ENCODE measurements around the gene INPP5D.

INPP5D gene

GRCh38 chr2:233143700-233144331, 83.7 kb downstream of the INPP5D start:
- H4K8ac ChIP-seq (ENCODE audit: low read depth, low read length) = no peak overlapping the region
- H3K79me1 ChIP-seq (ENCODE audit: low read length) = no peaks in the 10 kb centered on the region
- H3K36me3 ChIP-seq (ENCODE audit: control insufficient read depth, insufficient read depth, low read length) = no peaks in the 10 kb centered on the region
- no peak overlapping the region for H3K4me3 ChIP-seq (ENCODE audit: low read length)
- no peak overlapping the region for H2AK5ac ChIP-seq (ENCODE audit: low read length)
- H3K23ac ChIP-seq (ENCODE audit: low read length) = no peak overlapping the region
- H3K9ac ChIP-seq (ENCODE audit: low read length) = no peak overlapping the region
- no CpG with 5 or more reads among the region's 3 CpGs for WGBS (ENCODE audit: extremely low coverage, insufficient coverage, low lambda C conversion rate)
- DNase-seq = no peak
- H2BK5ac ChIP-seq (ENCODE audit: low read length) = no peak overlapping the region
- H3K56ac ChIP-seq (ENCODE audit: low read length) = no peak overlapping the region
- no peaks in the 10 kb centered on the region for H3K79me2 ChIP-seq (ENCODE audit: control insufficient read depth, insufficient read depth, low read length)
- no peak overlapping the region for H2BK120ac ChIP-seq (ENCODE audit: low read depth, low read length)
- no peaks in the 10 kb centered on the region for H3K27me3 ChIP-seq (ENCODE audit: insufficient read depth, low read length, poor library complexity)
- no peak overlapping the region for H4K5ac ChIP-seq (ENCODE audit: low read length)
- H2BK15ac ChIP-seq (replicated peaks; ENCODE audit: low read depth) = no peak overlapping the region
- no peak overlapping the region for H3K4me2 ChIP-seq (ENCODE audit: low read length)
- H3K27ac ChIP-seq (ENCODE audit: low read depth, low read length) = no peak overlapping the region
- peaks cover 2% of the 10 kb centered on the region for H3K4me1 ChIP-seq (ENCODE audit: control insufficient read depth, low read depth, low read length)
- no peak overlapping the region for H3K18ac ChIP-seq (ENCODE audit: low read length)
- H3K4ac ChIP-seq (ENCODE audit: low read depth, low read length) = no peak overlapping the region

- Histone ChIP-seq H4K8ac (ENCODE audit: low read depth, low read length) (no peak overlapping the region), H2BK120ac (ENCODE audit: low read depth, low read length) (no peak overlapping the region), H3K23ac (ENCODE audit: low read length) (no peak overlapping the region), H3K4me3 (ENCODE audit: low read length) (no peak overlapping the region), H3K18ac (ENCODE audit: low read length) (no peak overlapping the region), H2BK5ac (ENCODE audit: low read length) (no peak overlapping the region), H3K4ac (ENCODE audit: low read depth, low read length) (no peak overlapping the region), H3K56ac (ENCODE audit: low read length) (no peak overlapping the region), H3K79me2 (ENCODE audit: control insufficient read depth, insufficient read depth, low read length) (no peaks in the 10 kb centered on the region), H3K27me3 (ENCODE audit: insufficient read depth, low read length, poor library complexity) (no peaks in the 10 kb centered on the region), H3K36me3 (ENCODE audit: control insufficient read depth, insufficient read depth, low read length) (no peaks in the 10 kb centered on the region), H3K4me1 (ENCODE audit: control insufficient read depth, low read depth, low read length) (no peaks in the 10 kb centered on the region), H2BK15ac (replicated peaks; ENCODE audit: low read depth) (no peak overlapping the region), H3K79me1 (ENCODE audit: low read length) (no peaks in the 10 kb centered on the region), H3K9ac (ENCODE audit: low read length) (no peak overlapping the region), H2AK5ac (ENCODE audit: low read length) (no peak overlapping the region), H3K4me2 (ENCODE audit: low read length) (no peak overlapping the region), H3K27ac (ENCODE audit: low read depth, low read length) (no peak overlapping the region), H4K5ac (ENCODE audit: low read length) (no peak overlapping the region)
- no CpG with 5 or more reads among the region's 8 CpGs for WGBS (ENCODE audit: extremely low coverage, insufficient coverage, low lambda C conversion rate)
- DNase-seq = no peak
Measured at GRCh38 chr2:233145726-233146125, 85.6 kb downstream of the INPP5D start.

GRCh38 chr2:233146194-233146593, 86.1 kb downstream of the INPP5D start:
- Histone ChIP-seq H3K4me1 (ENCODE audit: control insufficient read depth, low read depth, low read length) (no peaks in the 10 kb centered on the region), H3K23ac (ENCODE audit: low read length) (no peak overlapping the region), H2AK5ac (ENCODE audit: low read length) (no peak overlapping the region), H2BK120ac (ENCODE audit: low read depth, low read length) (no peak overlapping the region), H4K8ac (ENCODE audit: low read depth, low read length) (no peak overlapping the region), H3K4me2 (ENCODE audit: low read length) (no peak overlapping the region), H3K4me3 (ENCODE audit: low read length) (no peak overlapping the region), H2BK5ac (ENCODE audit: low read length) (no peak overlapping the region), H3K9ac (ENCODE audit: low read length) (no peak overlapping the region), H3K79me2 (ENCODE audit: control insufficient read depth, insufficient read depth, low read length) (no peaks in the 10 kb centered on the region), H3K36me3 (ENCODE audit: control insufficient read depth, insufficient read depth, low read length) (no peaks in the 10 kb centered on the region), H4K5ac (ENCODE audit: low read length) (no peak overlapping the region), H3K27me3 (ENCODE audit: insufficient read depth, low read length, poor library complexity) (no peaks in the 10 kb centered on the region), H3K56ac (ENCODE audit: low read length) (no peak overlapping the region), H3K27ac (ENCODE audit: low read depth, low read length) (no peak overlapping the region), H2BK15ac (replicated peaks; ENCODE audit: low read depth) (no peak overlapping the region), H3K79me1 (ENCODE audit: low read length) (no peaks in the 10 kb centered on the region), H3K18ac (ENCODE audit: low read length) (no peak overlapping the region), H3K4ac (ENCODE audit: low read depth, low read length) (no peak overlapping the region)
- DNase-seq = no peak
- WGBS (ENCODE audit: extremely low coverage, insufficient coverage, low lambda C conversion rate) = no CpG with 5 or more reads among the region's 11 CpGs

- Histone ChIP-seq H3K9ac (ENCODE audit: low read length) (no peak overlapping the region), H3K4me3 (ENCODE audit: low read length) (no peak overlapping the region), H4K5ac (ENCODE audit: low read length) (no peak overlapping the region), H3K23ac (ENCODE audit: low read length) (no peak overlapping the region), H2BK5ac (ENCODE audit: low read length) (no peak overlapping the region), H2AK5ac (ENCODE audit: low read length) (no peak overlapping the region), H3K27ac (ENCODE audit: low read depth, low read length) (no peak overlapping the region), H3K79me1 (ENCODE audit: low read length) (no peaks in the 10 kb centered on the region), H3K18ac (ENCODE audit: low read length) (no peak overlapping the region), H3K4me1 (ENCODE audit: control insufficient read depth, low read depth, low read length) (no peaks in the 10 kb centered on the region), H3K27me3 (ENCODE audit: insufficient read depth, low read length, poor library complexity) (no peaks in the 10 kb centered on the region), H3K4me2 (ENCODE audit: low read length) (no peak overlapping the region), H3K79me2 (ENCODE audit: control insufficient read depth, insufficient read depth, low read length) (no peaks in the 10 kb centered on the region), H3K56ac (ENCODE audit: low read length) (no peak overlapping the region), H2BK15ac (replicated peaks; ENCODE audit: low read depth) (no peak overlapping the region), H3K4ac (ENCODE audit: low read depth, low read length) (no peak overlapping the region), H4K8ac (ENCODE audit: low read depth, low read length) (no peak overlapping the region), H2BK120ac (ENCODE audit: low read depth, low read length) (no peak overlapping the region), H3K36me3 (ENCODE audit: control insufficient read depth, insufficient read depth, low read length) (no peaks in the 10 kb centered on the region)
- DNase-seq = no peak
- no CpG with 5 or more reads among the region's 22 CpGs for WGBS (ENCODE audit: extremely low coverage, insufficient coverage, low lambda C conversion rate)
Measured at GRCh38 chr2:233147136-233147828, 87.1 kb downstream of the INPP5D start.

GRCh38 chr2:233147829-233148167, 87.7 kb downstream of the INPP5D start:
- Histone ChIP-seq H3K9ac (ENCODE audit: low read length) (no peak overlapping the region), H3K79me2 (ENCODE audit: control insufficient read depth, insufficient read depth, low read length) (no peaks in the 10 kb centered on the region), H3K36me3 (ENCODE audit: control insufficient read depth, insufficient read depth, low read length) (no peaks in the 10 kb centered on the region), H3K4ac (ENCODE audit: low read depth, low read length) (no peak overlapping the region), H2BK5ac (ENCODE audit: low read length) (no peak overlapping the region), H3K27me3 (ENCODE audit: insufficient read depth, low read length, poor library complexity) (no peaks in the 10 kb centered on the region), H3K4me3 (ENCODE audit: low read length) (no peak overlapping the region), H3K18ac (ENCODE audit: low read length) (no peak overlapping the region), H2BK15ac (replicated peaks; ENCODE audit: low read depth) (no peak overlapping the region), H4K8ac (ENCODE audit: low read depth, low read length) (no peak overlapping the region), H2BK120ac (ENCODE audit: low read depth, low read length) (no peak overlapping the region), H3K4me1 (ENCODE audit: control insufficient read depth, low read depth, low read length) (no peaks in the 10 kb centered on the region), H3K27ac (ENCODE audit: low read depth, low read length) (no peak overlapping the region), H2AK5ac (ENCODE audit: low read length) (no peak overlapping the region), H3K56ac (ENCODE audit: low read length) (no peak overlapping the region), H4K5ac (ENCODE audit: low read length) (no peak overlapping the region), H3K4me2 (ENCODE audit: low read length) (no peak overlapping the region), H3K79me1 (ENCODE audit: low read length) (no peaks in the 10 kb centered on the region), H3K23ac (ENCODE audit: low read length) (no peak overlapping the region)
- no CpG with 5 or more reads among the region's 1 CpG for WGBS (ENCODE audit: extremely low coverage, insufficient coverage, low lambda C conversion rate)
- no peak for DNase-seq

GRCh38 chr2:233148354-233148753, 88.2 kb downstream of the INPP5D start:
- Histone ChIP-seq H2BK120ac (ENCODE audit: low read depth, low read length) (no peak overlapping the region), H2BK5ac (ENCODE audit: low read length) (no peak overlapping the region), H3K56ac (ENCODE audit: low read length) (no peak overlapping the region), H4K8ac (ENCODE audit: low read depth, low read length) (no peak overlapping the region), H4K5ac (ENCODE audit: low read length) (no peak overlapping the region), H3K4me3 (ENCODE audit: low read length) (no peak overlapping the region), H3K18ac (ENCODE audit: low read length) (no peak overlapping the region), H3K36me3 (ENCODE audit: control insufficient read depth, insufficient read depth, low read length) (no peaks in the 10 kb centered on the region), H3K4me1 (ENCODE audit: control insufficient read depth, low read depth, low read length) (no peaks in the 10 kb centered on the region), H3K27me3 (ENCODE audit: insufficient read depth, low read length, poor library complexity) (no peaks in the 10 kb centered on the region), H3K4ac (ENCODE audit: low read depth, low read length) (no peak overlapping the region), H3K27ac (ENCODE audit: low read depth, low read length) (no peak overlapping the region), H3K23ac (ENCODE audit: low read length) (no peak overlapping the region), H3K79me1 (ENCODE audit: low read length) (no peaks in the 10 kb centered on the region), H3K4me2 (ENCODE audit: low read length) (no peak overlapping the region), H2AK5ac (ENCODE audit: low read length) (no peak overlapping the region), H3K79me2 (ENCODE audit: control insufficient read depth, insufficient read depth, low read length) (no peaks in the 10 kb centered on the region), H3K9ac (ENCODE audit: low read length) (no peak overlapping the region), H2BK15ac (replicated peaks; ENCODE audit: low read depth) (no peak overlapping the region)
- no peak for DNase-seq
- WGBS (ENCODE audit: extremely low coverage, insufficient coverage, low lambda C conversion rate) = no CpG with 5 or more reads among the region's 10 CpGs

All from mesendoderm (in vitro differentiated cells).